HG03159 (cell line): ENCODE data around the gene HNRNPK.
A peak's percentile ranks its signal among the peaks of the same experiment; 100 is the strongest.

Source experiments
- ATAC-seq: cut with Tn5 transposase; IDR thresholded peaks from one replicate; pipeline ENCODE4 v1.9.1; 2021; ENCODE audit warnings: mild to moderate bottlenecking, moderate library complexity; ENCODE audit not compliant: unreplicated experiment

Gene HNRNPK

DNA sequence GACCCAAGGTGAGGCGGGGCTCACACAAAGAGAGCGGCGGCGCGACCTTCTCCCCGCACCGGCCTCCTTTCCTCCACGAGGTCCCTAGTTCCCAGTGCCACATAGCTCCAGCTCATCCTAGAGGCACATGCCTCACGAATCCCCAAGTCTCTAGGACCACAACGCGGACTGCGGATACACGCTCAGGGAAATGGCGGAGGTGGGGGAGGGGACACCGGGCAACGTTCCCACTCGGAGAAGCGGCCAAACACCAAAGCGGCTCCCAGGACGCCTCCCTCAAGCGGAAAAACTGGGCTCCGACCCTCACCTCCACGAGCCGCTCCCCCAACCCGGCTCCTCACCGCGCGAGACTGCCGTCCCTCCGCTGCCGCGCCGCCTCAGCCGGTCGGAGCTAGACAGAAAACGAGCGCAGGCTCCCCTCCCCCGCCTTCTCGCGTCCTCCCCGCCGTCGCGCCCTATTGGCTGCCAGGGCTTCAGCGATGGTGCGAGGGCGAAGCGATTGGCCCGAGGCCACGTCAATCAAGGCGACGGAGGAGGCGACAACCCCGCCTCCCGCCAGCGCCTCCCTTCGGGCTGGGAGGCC, at the start of gene HNRNPK:
TSS of gene HNRNPK (minus strand) at position 404 of the 583 bp plus-strand sequence. CDS start 1,963 bp downstream, outside the sequence.
- peak; percentile 80 for ATAC-seq

GRCh38 chr9:84027201-84027600, 47.2 kb upstream of the HNRNPK start:
- ATAC-seq: no peak

- ATAC-seq: no peak
Observed at GRCh38 chr9:84024041-84024575, 44.1 kb upstream of the HNRNPK start.

DNA sequence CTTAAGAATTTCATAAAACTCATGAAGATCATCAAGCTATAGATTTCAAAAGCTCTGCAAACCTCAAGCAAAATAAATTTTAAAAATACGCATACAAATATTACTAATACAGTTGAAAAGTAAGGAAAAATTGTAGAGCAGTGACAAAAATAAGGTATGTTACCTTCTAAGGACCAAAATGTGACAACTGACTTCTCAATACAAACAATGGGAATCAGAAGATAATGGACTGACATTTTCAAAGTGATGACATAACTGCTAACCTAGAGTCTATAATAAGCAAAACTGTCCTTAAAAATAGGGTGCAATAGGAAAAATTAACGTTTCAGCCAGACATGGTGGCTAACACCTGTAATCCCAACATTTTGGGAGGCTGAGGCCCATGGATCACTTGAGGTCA, 27.6 kb upstream of the HNRNPK start:
- ATAC-seq: no peak

DNA sequence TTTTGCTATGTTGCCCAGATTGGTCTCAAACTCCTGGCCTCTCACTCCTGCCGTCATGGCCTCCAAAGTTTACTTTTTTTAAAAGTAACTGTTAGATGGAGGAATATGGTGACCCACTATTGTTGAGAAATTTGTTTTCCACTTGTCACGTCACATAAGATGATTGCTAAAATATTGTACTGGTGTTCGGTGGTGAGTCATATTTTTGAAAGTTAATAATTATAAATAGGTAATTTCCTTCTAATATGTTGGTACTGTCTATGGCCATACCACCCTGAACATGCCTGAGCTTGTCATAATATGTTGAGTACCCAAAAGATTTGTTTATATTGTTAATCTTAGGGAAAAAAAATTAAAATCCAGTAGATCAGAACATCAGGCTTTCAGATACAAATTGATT, 23.2 kb upstream of the HNRNPK start:
- ATAC-seq: no peak

DNA sequence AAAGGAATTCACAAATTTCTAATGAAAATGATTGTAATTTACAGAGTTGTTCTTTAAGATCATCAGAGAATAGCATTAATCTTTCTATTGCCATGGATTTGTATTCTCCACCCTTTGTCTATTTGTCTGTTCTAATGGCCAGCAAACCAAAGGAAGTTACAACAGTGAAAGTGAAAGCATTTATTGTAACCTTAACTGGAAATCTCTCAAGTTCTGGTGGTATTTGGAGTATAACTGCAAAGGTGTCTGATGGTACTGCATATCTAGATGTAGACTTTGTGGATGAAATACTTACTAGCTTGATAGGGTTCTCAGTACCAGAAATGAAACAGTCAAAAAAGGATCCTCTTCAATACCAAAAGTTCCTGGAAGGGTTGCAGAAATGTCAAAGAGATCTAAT, 22.3 kb upstream of the HNRNPK start:
- peak; percentile 82 for ATAC-seq

DNA sequence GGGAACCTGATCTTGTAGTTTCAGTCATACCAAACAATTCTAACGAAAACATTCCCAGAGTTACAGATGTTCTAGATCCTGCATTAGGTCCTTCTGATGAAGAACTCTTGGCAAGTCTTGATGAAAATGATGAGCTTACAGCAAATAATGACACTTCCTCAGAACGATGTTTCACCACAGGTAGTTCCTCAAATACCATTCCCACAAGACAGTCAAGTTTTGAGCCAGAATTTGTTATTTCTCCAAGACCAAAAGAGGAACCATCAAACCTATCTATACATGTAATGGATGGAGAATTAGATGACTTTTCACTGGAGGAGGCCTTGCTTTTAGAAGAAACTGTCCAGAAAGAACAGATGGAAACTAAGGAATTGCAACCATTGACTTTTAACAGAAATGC, 21.6 kb upstream of the HNRNPK start:
- no peak for ATAC-seq

GRCh38 chr9:84000186-84000585, 20.2 kb upstream of the HNRNPK start:
- ATAC-seq: no peak

- no peak for ATAC-seq
Observed at GRCh38 chr9:83999141-83999918, 19.3 kb upstream of the HNRNPK start.

DNA sequence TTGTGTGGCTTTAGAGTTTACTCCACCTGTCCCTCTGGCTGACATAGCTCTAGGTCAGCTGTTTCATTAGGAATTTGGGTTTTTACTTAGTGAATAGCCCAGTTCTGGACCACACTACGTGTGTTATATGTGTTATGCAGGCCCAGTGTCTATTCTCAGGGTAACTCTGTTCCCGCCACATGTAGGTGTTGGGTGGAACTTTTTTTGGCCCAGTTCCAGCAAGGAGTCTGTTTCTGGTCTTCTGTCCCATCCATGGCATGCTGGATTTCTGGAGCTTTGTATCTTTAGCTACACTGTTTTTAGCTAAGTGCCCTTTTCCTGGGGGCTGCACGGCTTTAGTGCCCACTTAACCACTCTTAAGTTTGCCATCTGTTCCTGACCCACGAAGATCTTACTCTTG, 16.1 kb upstream of the HNRNPK start:
- no peak for ATAC-seq

- ATAC-seq: no peak
Observed at GRCh38 chr9:83992901-83993300, 12.9 kb upstream of the HNRNPK start.

DNA sequence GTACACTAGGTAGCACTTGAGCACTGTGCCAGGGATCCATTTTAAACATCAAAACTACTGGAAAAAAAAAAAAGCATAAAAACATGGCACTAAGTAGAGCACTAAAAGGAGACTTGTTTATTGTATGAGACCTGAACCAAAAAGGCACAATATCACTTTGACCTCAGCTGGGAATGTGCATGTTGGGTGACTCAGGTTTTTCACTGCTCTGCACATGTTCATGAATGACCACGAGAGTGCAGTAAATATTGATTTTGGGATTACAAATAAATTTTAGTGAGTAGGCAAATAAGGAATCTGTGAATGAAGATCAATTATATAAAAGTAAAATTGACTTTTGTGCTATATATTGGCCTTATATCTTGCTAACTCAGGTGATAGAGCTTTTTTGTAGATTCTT, 12.4 kb upstream of the HNRNPK start:
- ATAC-seq: no peak

DNA sequence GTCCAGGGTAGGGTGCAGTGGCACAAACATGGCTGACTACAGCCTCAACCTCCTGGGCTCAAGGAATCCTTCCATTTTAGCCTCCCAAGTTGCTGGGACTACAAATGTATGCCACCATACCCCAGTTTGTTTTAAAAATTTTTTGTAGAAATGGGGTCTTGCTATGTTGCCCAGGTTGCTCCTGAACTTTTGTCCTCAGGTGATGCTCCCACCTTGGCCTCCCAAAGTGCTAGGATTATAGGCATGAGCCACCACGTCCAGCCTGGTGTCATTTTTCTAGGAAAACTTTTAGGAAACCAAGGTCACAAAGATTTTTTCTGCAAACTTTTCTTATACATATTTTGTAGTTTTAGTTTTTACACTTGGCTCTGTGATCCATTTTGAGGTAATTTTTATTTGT, 11.3 kb upstream of the HNRNPK start:
- no peak for ATAC-seq

- no peak for ATAC-seq
Observed at GRCh38 chr9:83988411-83988810, 8.4 kb upstream of the HNRNPK start.

DNA sequence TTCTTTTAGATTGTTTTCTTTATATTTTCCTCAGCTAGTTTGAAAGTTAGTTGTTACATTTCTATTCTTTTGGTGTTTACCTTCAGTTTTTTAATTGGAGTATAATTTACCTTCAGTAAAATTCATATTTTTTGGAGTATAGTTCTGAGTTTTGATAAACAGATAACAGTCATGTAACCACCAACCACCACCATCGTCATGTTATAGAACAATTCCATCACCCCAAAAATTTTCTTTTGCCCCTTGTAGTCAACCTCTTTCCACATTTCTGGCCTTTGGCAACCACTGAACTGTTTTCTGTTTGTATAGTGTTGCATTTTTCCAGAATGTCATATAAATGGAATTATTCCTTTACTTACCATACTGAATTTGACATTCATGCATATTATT, 7.4 kb upstream of the HNRNPK start:
- no peak for ATAC-seq

- no peak for ATAC-seq
Observed at GRCh38 chr9:83986765-83987401, 6.9 kb upstream of the HNRNPK start.

- ATAC-seq: no peak
Observed at GRCh38 chr9:83986195-83986594, 6.2 kb upstream of the HNRNPK start.

- peak; percentile 5 for ATAC-seq
Observed at GRCh38 chr9:83981126-83981871, 1.3 kb upstream of the HNRNPK start.

DNA sequence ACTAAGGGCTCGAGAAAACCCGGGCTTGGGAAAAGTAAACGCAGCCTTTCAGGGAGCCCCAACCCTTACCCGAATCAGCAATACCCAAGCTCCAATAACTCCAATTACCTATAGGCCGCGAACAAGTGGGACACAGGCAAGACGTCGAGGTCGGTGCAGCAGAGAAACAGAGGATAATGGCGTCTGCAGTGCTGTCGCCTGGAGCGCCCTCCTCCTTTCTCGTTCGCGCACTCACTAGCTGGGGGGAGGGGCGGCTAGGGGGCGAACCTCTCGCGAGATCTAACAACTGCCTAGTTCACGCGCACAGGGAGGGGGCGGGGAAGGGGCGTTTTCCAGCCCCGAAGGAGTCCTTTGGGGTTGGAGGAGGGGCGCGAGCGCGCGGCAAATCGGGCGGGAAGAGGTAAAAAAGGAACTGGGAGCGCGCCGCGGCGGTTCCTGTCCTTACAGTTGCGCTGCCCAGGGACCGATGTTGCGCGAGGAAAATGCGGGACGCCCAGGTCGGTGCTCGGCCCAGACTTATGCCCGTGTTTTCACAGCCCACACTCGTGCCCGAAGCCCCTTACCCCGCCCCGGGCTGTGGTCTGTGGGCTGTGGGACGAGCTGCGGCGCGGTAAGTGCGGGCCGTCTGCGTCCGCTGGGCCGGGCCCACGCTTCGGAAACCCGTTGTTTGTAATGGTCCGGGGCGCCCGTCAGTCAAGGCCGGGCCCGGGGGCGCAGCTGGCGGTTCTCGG, 545 bp upstream of the HNRNPK start, which contains the start of gene RMI1:
TSS of gene RMI1 (plus strand) at position 411 of the 731 bp plus-strand sequence. CDS start 20,182 bp downstream, outside the sequence.
- peak; percentile 67 for ATAC-seq
